IMR-90 (cell line): ENCODE measurements around the gene CYP39A1. TPM values are rescaled to one million over a fixed set of nuclear protein-coding genes. Genes with fewer than 3 reads are reported as not detected.

Source experiments
- ATAC-seq: fragments of 200-7000 bp; cut with Tn5 transposase; 2 replicates; pipeline ENCODE4 v1.9.1; 2020; ENCODE audit warnings: low read depth, mild to moderate bottlenecking, moderate library complexity
- BruUV-seq: library from RNA; stranded (reverse); fragments of 400-500 nt; replicated peaks from 2 replicates; lab custom pipeline; 2021; lab: Mats Ljungman, UMichigan
- CTCF ChIA-PET: fragments of 300-600 bp; formaldehyde crosslinking; extraction: SDS; loops from one replicate; lab custom pipeline; 2021; ENCODE audit warnings: antibody characterized with exemption; lab: Yijun Ruan, JAX
- POLR2A ChIA-PET: fragments of 300-600 bp; sonication (Branson Sonifier 250); formaldehyde crosslinking; loops from one replicate; lab custom pipeline; 2022; ENCODE audit warnings: antibody characterized with exemption; ENCODE audit not compliant: unreplicated experiment; lab: Charles Lee
- DNase-seq: peaks from one replicate; pipeline ENCODE4 v3.0.0; 2013
- H2AFZ ChIP-seq: replicated peaks from 2 replicates; pipeline ENCODE3; 2013; ENCODE audit warnings: low read length, mild to moderate bottlenecking; ENCODE audit not compliant: poor library complexity
- H2AK5ac ChIP-seq: 2 replicates; pipeline ENCODE4 v1.6.1; 2013; ENCODE audit warnings: low read depth, low read length, inconsistent platforms
- H2AK9ac ChIP-seq: replicated peaks from 2 replicates; pipeline ENCODE3; 2013; ENCODE audit warnings: mild to moderate bottlenecking, low read depth, low read length, moderate library complexity; ENCODE audit not compliant: poor library complexity
- H2BK120ac ChIP-seq: 2 replicates; pipeline ENCODE4 v1.6.1; 2013; ENCODE audit warnings: low read depth, low read length, inconsistent platforms
- H2BK15ac ChIP-seq: 3 replicates; pipeline ENCODE4 v1.6.1; 2013; ENCODE audit warnings: low read depth, low read length, inconsistent platforms
- H2BK20ac ChIP-seq: 2 replicates; pipeline ENCODE4 v1.6.1; 2013; ENCODE audit warnings: low read depth, mild to moderate bottlenecking, inconsistent platforms, low read length, moderate library complexity
- H2BK5ac ChIP-seq: 2 replicates; pipeline ENCODE4 v1.6.1; 2013; ENCODE audit warnings: mild to moderate bottlenecking, low read depth, low read length, inconsistent platforms; ENCODE audit not compliant: poor library complexity, severe bottlenecking
- H3K14ac ChIP-seq: replicated peaks from 2 replicates; pipeline ENCODE4 v1.6.1; 2013; ENCODE audit warnings: low read depth, low read length, inconsistent platforms
- H3K18ac ChIP-seq: 2 replicates; pipeline ENCODE4 v1.6.1; 2013; ENCODE audit warnings: low read depth, low read length, control low read depth
- H3K23ac ChIP-seq: 2 replicates; pipeline ENCODE4 v1.6.1; 2013; ENCODE audit warnings: low read depth, low read length, inconsistent platforms
- H3K27ac ChIP-seq: 2 replicates; pipeline ENCODE4 v1.5.1; 2013; ENCODE audit warnings: mild to moderate bottlenecking, control low read depth, low read length; ENCODE audit not compliant: insufficient read depth
- H3K27me3 ChIP-seq: 2 replicates; pipeline ENCODE4 v1.6.1; 2013; ENCODE audit warnings: low read length; ENCODE audit not compliant: control insufficient read depth, insufficient read depth
- H3K36me3 ChIP-seq: 2 replicates; pipeline ENCODE4 v1.6.1; 2013; ENCODE audit warnings: low read length, mixed read lengths; ENCODE audit not compliant: control insufficient read depth, insufficient read depth
- H3K4ac ChIP-seq: 2 replicates; pipeline ENCODE4 v1.6.1; 2013; ENCODE audit warnings: low read depth, low read length, inconsistent platforms
- H3K4me1 ChIP-seq: 2 replicates; pipeline ENCODE4 v1.6.1; 2013; ENCODE audit warnings: low read length, mixed read lengths; ENCODE audit not compliant: control insufficient read depth, insufficient read depth
- H3K4me2 ChIP-seq: 2 replicates; pipeline ENCODE4 v1.6.1; 2013; ENCODE audit warnings: low read depth, mild to moderate bottlenecking, control low read depth, low read length, moderate library complexity
- H3K4me3 ChIP-seq: 2 replicates; pipeline ENCODE4 v1.5.1; 2013; ENCODE audit warnings: low read depth, mild to moderate bottlenecking, control low read depth, low read length, moderate library complexity; ENCODE audit not compliant: insufficient read depth
- H3K56ac ChIP-seq: 2 replicates; pipeline ENCODE4 v1.6.1; 2013; ENCODE audit warnings: low read length, inconsistent platforms; ENCODE audit not compliant: insufficient read depth; ENCODE audit errors: extremely low read depth
- H3K79me1 ChIP-seq, 2 experiments: 2 replicates each; pipeline ENCODE4 v1.6.1; 2013; ENCODE audit warnings: low read length in 2 of 2, inconsistent platforms in 1 of 2, low read depth in 1 of 2
- H3K9ac ChIP-seq: 2 replicates; pipeline ENCODE4 v1.6.1; 2013; ENCODE audit warnings: low read depth, low read length, control low read depth
- H3K9me1 ChIP-seq: 2 replicates; pipeline ENCODE4 v1.6.1; 2013; ENCODE audit warnings: low read length, inconsistent platforms; ENCODE audit not compliant: insufficient read depth
- H3K9me3 ChIP-seq: 2 replicates; pipeline ENCODE4 v1.6.1; 2013; ENCODE audit warnings: low read length; ENCODE audit not compliant: control insufficient read depth, insufficient read depth
- H4K20me1 ChIP-seq: 2 replicates; pipeline ENCODE4 v1.6.1; 2013; ENCODE audit warnings: low read length, inconsistent platforms; ENCODE audit not compliant: insufficient read depth
- H4K5ac ChIP-seq: 2 replicates; pipeline ENCODE4 v1.6.1; 2013; ENCODE audit warnings: mild to moderate bottlenecking, low read depth, low read length, control low read depth
- H4K8ac ChIP-seq, 2 experiments: 2 replicates each; pipeline ENCODE4 v1.6.1; 2013; ENCODE audit warnings: low read depth in 2 of 2, low read length in 2 of 2, control low read depth in 1 of 2, inconsistent platforms in 1 of 2
- H4K91ac ChIP-seq: 2 replicates; pipeline ENCODE4 v1.6.1; 2013; ENCODE audit warnings: low read depth, low read length, inconsistent platforms; ENCODE audit not compliant: insufficient read depth
- BHLHE40 ChIP-seq: fragments of 150-350 bp; IDR thresholded peaks from 2 replicates; pipeline ENCODE4 v1.6.1; 2016; ENCODE audit warnings: mild to moderate bottlenecking, low read depth, low read length
- CTCF ChIP-seq: conservative IDR thresholded peaks from 2 replicates; pipeline ENCODE4 v1.5.1; 2012; ENCODE audit warnings: mild to moderate bottlenecking, low read depth, low read length, improper control_type of control experiment
- MXI1 ChIP-seq: IDR thresholded peaks from 2 replicates; pipeline ENCODE4 v1.6.1; 2012; ENCODE audit warnings: low read depth, mild to moderate bottlenecking, low read length, moderate library complexity, borderline replicate concordance
- WGBS, 2 experiments: methylation state at CpG; one replicate each; pipeline versions ENCODE4 v1.1.5 to v1.1.7; 2013; ENCODE audit warnings: missing lambda C conversion rate in 2 of 2; ENCODE audit not compliant: insufficient read length in 1 of 2; ENCODE audit errors: extremely low coverage in 2 of 2; 5-methylcytosine and 5-hydroxymethylcytosine counted together
- dilution Hi-C: fragments of 300-500 bp; cut with HindIII; formaldehyde crosslinking; loops from one replicate; pipeline ENCODE4 v1.14.3; 2018; ENCODE audit warnings: low sequenced_read_pairs; ENCODE audit not compliant: unreplicated experiment
- in situ Hi-C: fragments of 300-500 bp; cut with MboI; formaldehyde crosslinking; loops from 3 replicates; pipeline ENCODE4 v1.14.3; 2019; ENCODE audit warnings: low sequenced_read_pairs, inconsistent platforms, mixed read lengths
- intact Hi-C: fragments of 100-400 bp; cut with micrococcal nuclease; formaldehyde crosslinking; loops from 2 replicates; pipeline ENCODE4 v1.10.0; 2022
- polyA plus RNA-seq, 3 experiments: library from polyadenylated mRNA; depleted of rRNA; stranded (reverse); fragments of >200 nt; gene quantifications; 2 replicates each; pipeline ENCODE4 v1.2.3, GENCODE V29; 2012; ENCODE audit warnings: low replicate concordance in 1 of 3
- total RNA-seq: library from RNA; depleted of rRNA; stranded (reverse); fragments of >200 nt; gene quantifications from 2 replicates; pipeline ENCODE4 v1.2.3, GENCODE V29; 2012
- TF ChIP-seq, protein P1 (sequence below): fragments of 150-350 bp; IDR thresholded peaks from 2 replicates; pipeline ENCODE4 v1.6.1; 2016; ENCODE audit warnings: low read depth, mild to moderate bottlenecking, low read length, moderate library complexity, borderline replicate concordance

Gene CYP39A1
- total and polyA plus RNA-seq, 2 of the 4 experiments (the other 2 are of a cell fraction) = 0.03 TPM; not detected in 1

GRCh38 chr6:46563924-46564323 is 88.7 kb downstream of the CYP39A1 start:
- no peaks in the 10 kb centered on the region for H3K27me3 ChIP-seq
- CTCF ChIA-PET = no interaction called here
- intact Hi-C loops = no loop called here
- H3K9me3 ChIP-seq = no peaks in the 10 kb centered on the region
- no peak overlapping the region for H3K4ac ChIP-seq
- H3K4me1 ChIP-seq = no peaks in the 10 kb centered on the region
- H2AK5ac ChIP-seq = no peak overlapping the region
- H3K14ac ChIP-seq = no peak overlapping the region
- H3K4me3 ChIP-seq = no peak overlapping the region
- TF ChIP-seq, protein P1, sequence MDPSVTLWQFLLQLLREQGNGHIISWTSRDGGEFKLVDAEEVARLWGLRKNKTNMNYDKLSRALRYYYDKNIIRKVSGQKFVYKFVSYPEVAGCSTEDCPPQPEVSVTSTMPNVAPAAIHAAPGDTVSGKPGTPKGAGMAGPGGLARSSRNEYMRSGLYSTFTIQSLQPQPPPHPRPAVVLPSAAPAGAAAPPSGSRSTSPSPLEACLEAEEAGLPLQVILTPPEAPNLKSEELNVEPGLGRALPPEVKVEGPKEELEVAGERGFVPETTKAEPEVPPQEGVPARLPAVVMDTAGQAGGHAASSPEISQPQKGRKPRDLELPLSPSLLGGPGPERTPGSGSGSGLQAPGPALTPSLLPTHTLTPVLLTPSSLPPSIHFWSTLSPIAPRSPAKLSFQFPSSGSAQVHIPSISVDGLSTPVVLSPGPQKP = no peak
- no peak for TF ChIP-seq CTCF
- TF ChIP-seq MXI1 = no peak
- TF ChIP-seq BHLHE40 = no peak
- POLR2A ChIA-PET = no interaction called here
- H3K9ac ChIP-seq = no peak overlapping the region
- H3K9me1 ChIP-seq = no peaks in the 10 kb centered on the region
- no peak overlapping the region for H3K4me2 ChIP-seq
- no peak overlapping the region for H2BK15ac ChIP-seq
- DNase-seq (no peak), ATAC-seq (no peak)
- no peak overlapping the region for H2AFZ ChIP-seq
- no peak overlapping the region for H3K23ac ChIP-seq
- dilution Hi-C loops = no loop called here
- no peak overlapping the region for H3K18ac ChIP-seq
- H2BK120ac ChIP-seq = no peak overlapping the region
- no peak overlapping the region for H4K91ac ChIP-seq
- no peak overlapping the region for H3K27ac ChIP-seq
- no peak overlapping the region for H4K5ac ChIP-seq
- H2BK5ac ChIP-seq = no peak overlapping the region
- no TSS peak for BruUV-seq
- H3K56ac ChIP-seq = no peak overlapping the region
- H2BK20ac ChIP-seq = no peak overlapping the region
- no peaks in the 10 kb centered on the region for H4K20me1 ChIP-seq
- H3K36me3 ChIP-seq = no peaks in the 10 kb centered on the region
- H4K8ac ChIP-seq = no peak overlapping the region
- H3K79me1 ChIP-seq = no peaks in the 10 kb centered on the region
- H2AK9ac ChIP-seq = no peak overlapping the region
- WGBS, 2 experiments = no CpG with 5 or more reads among the region's 1 CpG
- in situ Hi-C loops = no loop called here
